OCI-LY1 (cell line): ENCODE data around the gene RFPL3.

ENCODE experiments used
- EZH2 ChIP-seq: fragments of 200-600 bp; sonication (generic), shearing (Covaris generic); IDR thresholded peaks from 2 replicates; pipeline ENCODE4 v1.8.0; 2017; ENCODE audit warnings: borderline replicate concordance, mixed run types, mild to moderate bottlenecking, antibody characterized with exemption, low read length, moderate library complexity, mixed read lengths
- TF ChIP-seq, protein P1 (sequence below): fragments of 200-600 bp; sonication (generic), shearing (Covaris generic); IDR thresholded peaks from 2 replicates; pipeline ENCODE4 v1.5.1; 2017; ENCODE audit warnings: mild to moderate bottlenecking, antibody characterized with exemption, low read length, moderate library complexity, mixed read lengths

DNA sequence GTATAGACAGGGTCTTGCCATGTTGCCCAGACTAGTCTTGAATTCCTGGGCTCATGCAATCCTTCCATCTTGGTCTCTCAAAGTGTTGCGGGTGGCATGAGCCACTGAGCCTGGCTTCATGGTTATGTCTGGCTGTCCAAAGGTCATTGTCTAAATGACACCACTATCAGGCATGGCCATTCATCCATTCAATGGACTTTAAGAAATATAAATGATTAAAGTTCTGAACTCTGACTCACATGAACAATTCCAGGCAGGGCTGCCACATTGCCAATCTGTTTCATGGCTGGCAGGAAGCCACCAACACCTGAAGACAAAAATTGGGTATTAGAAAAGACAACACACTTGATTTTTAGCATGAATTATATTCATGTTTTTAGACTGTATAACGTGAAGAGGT is 50.3 kb downstream of the RFPL3 start:
- TF ChIP-seq, protein P1, sequence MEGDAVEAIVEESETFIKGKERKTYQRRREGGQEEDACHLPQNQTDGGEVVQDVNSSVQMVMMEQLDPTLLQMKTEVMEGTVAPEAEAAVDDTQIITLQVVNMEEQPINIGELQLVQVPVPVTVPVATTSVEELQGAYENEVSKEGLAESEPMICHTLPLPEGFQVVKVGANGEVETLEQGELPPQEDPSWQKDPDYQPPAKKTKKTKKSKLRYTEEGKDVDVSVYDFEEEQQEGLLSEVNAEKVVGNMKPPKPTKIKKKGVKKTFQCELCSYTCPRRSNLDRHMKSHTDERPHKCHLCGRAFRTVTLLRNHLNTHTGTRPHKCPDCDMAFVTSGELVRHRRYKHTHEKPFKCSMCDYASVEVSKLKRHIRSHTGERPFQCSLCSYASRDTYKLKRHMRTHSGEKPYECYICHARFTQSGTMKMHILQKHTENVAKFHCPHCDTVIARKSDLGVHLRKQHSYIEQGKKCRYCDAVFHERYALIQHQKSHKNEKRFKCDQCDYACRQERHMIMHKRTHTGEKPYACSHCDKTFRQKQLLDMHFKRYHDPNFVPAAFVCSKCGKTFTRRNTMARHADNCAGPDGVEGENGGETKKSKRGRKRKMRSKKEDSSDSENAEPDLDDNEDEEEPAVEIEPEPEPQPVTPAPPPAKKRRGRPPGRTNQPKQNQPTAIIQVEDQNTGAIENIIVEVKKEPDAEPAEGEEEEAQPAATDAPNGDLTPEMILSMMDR: no peak
- TF ChIP-seq EZH2: no peak
